Measurements from ENCODE around the gene DIDO1. TPM values are rescaled to one million over a fixed set of nuclear protein-coding genes. Genes with fewer than 3 reads are reported as not detected.

Gene DIDO1
- total RNA-seq, 1 donor from 2014 or later, result 53.6 TPM

GRCh38 chr20:62946918-62947317 is 20.6 kb upstream of the DIDO1 start:
- DNase-seq (ENCODE audit: extremely low spot score, unreplicated experiment), result no peak
- no peaks in the 10 kb centered on the region for H3K27me3 Mint-ChIP-seq (ENCODE audit: unreplicated experiment)
- H3K4me1 Mint-ChIP-seq (ENCODE audit: unreplicated experiment), result no peaks in the 10 kb centered on the region
- no peaks in the 10 kb centered on the region for H3K9me3 Mint-ChIP-seq (ENCODE audit: unreplicated experiment)
- TF ChIP-seq CTCF (IDR thresholded peaks at IDR 0.05), result no peak
- no peak overlapping the region for H3K27ac Mint-ChIP-seq (ENCODE audit: unreplicated experiment)
- H3K4me3 Mint-ChIP-seq (ENCODE audit: unreplicated experiment), result no peak overlapping the region
- peaks cover 44% of the 10 kb centered on the region for H3K36me3 Mint-ChIP-seq (ENCODE audit: unreplicated experiment)

- no peak for TF ChIP-seq CTCF (IDR thresholded peaks at IDR 0.05)
- H3K27ac Mint-ChIP-seq (ENCODE audit: unreplicated experiment), result no peak overlapping the region
- peaks cover 50% of the 10 kb centered on the region for H3K36me3 Mint-ChIP-seq (ENCODE audit: unreplicated experiment)
- peaks cover 2% of the 10 kb centered on the region for H3K4me1 Mint-ChIP-seq (ENCODE audit: unreplicated experiment)
- no peaks in the 10 kb centered on the region for H3K27me3 Mint-ChIP-seq (ENCODE audit: unreplicated experiment)
- DNase-seq (ENCODE audit: extremely low spot score, unreplicated experiment), result no peak
- no peaks in the 10 kb centered on the region for H3K9me3 Mint-ChIP-seq (ENCODE audit: unreplicated experiment)
- H3K4me3 Mint-ChIP-seq (ENCODE audit: unreplicated experiment), result no peak overlapping the region
Measured at GRCh38 chr20:62945771-62946339, 19.6 kb upstream of the DIDO1 start.

GRCh38 chr20:62944746-62945145 is 18.4 kb upstream of the DIDO1 start:
- no peak for TF ChIP-seq CTCF (IDR thresholded peaks at IDR 0.05)
- DNase-seq (ENCODE audit: extremely low spot score, unreplicated experiment), result no peak
- Mint-ChIP-seq H3K4me1 (ENCODE audit: unreplicated experiment) (peaks cover 6% of the 10 kb centered on the region), H3K9me3 (ENCODE audit: unreplicated experiment) (no peaks in the 10 kb centered on the region), H3K27ac (ENCODE audit: unreplicated experiment) (no peak overlapping the region), H3K4me3 (ENCODE audit: unreplicated experiment) (no peak overlapping the region), H3K36me3 (ENCODE audit: unreplicated experiment) (peaks cover 49% of the 10 kb centered on the region), H3K27me3 (ENCODE audit: unreplicated experiment) (no peaks in the 10 kb centered on the region)

GRCh38 chr20:62944184-62944583 is 17.9 kb upstream of the DIDO1 start:
- no peak overlapping the region for H3K4me3 Mint-ChIP-seq (ENCODE audit: unreplicated experiment)
- H3K27ac Mint-ChIP-seq (ENCODE audit: unreplicated experiment), result no peak overlapping the region
- peaks cover 43% of the 10 kb centered on the region for H3K36me3 Mint-ChIP-seq (ENCODE audit: unreplicated experiment)
- H3K4me1 Mint-ChIP-seq (ENCODE audit: unreplicated experiment), result peaks cover 12% of the 10 kb centered on the region
- DNase-seq (ENCODE audit: extremely low spot score, unreplicated experiment), result no peak
- H3K27me3 Mint-ChIP-seq (ENCODE audit: unreplicated experiment), result no peaks in the 10 kb centered on the region
- H3K9me3 Mint-ChIP-seq (ENCODE audit: unreplicated experiment), result no peaks in the 10 kb centered on the region
- TF ChIP-seq CTCF (IDR thresholded peaks at IDR 0.05), result no peak

GRCh38 chr20:62943396-62943795 is 17.1 kb upstream of the DIDO1 start:
- Mint-ChIP-seq H3K4me1 (ENCODE audit: unreplicated experiment) (peaks cover 20% of the 10 kb centered on the region), H3K9me3 (ENCODE audit: unreplicated experiment) (no peaks in the 10 kb centered on the region), H3K4me3 (ENCODE audit: unreplicated experiment) (no peak overlapping the region), H3K27ac (ENCODE audit: unreplicated experiment) (no peak overlapping the region), H3K27me3 (ENCODE audit: unreplicated experiment) (no peaks in the 10 kb centered on the region), H3K36me3 (ENCODE audit: unreplicated experiment) (peaks cover 36% of the 10 kb centered on the region)
- no peak for DNase-seq (ENCODE audit: extremely low spot score, unreplicated experiment)
- TF ChIP-seq CTCF (IDR thresholded peaks at IDR 0.05), result no peak

Data from osteocyte (in vitro differentiated cells).